ENCODE results near the gene DOCK10.

DOCK10 gene

GRCh38 chr2:225074919-225075681, 32.8 kb upstream of the DOCK10 start:
- no peak overlapping the region for H3K4me3 ChIP-seq (ENCODE audit: low read length)
- no peak for TF ChIP-seq CTCF (conservative IDR thresholded peaks at IDR 0.05; ENCODE audit: low read length)
- no peak for DNase-seq (ENCODE audit: low read depth)

- TF ChIP-seq CTCF (conservative IDR thresholded peaks at IDR 0.05; ENCODE audit: low read length): no peak
- H3K4me3 ChIP-seq (ENCODE audit: low read length): no peak overlapping the region
Observed at GRCh38 chr2:225074366-225074765, 32.1 kb upstream of the DOCK10 start.

GRCh38 chr2:225073198-225073597, 30.9 kb upstream of the DOCK10 start:
- DNase-seq (ENCODE audit: low read depth): no peak
- no peak overlapping the region for H3K4me3 ChIP-seq (ENCODE audit: low read length)
- no peak for TF ChIP-seq CTCF (conservative IDR thresholded peaks at IDR 0.05; ENCODE audit: low read length)

More at GRCh38 chr2:225074366-225074765, 32.1 kb upstream of the DOCK10 start:
- no peak for DNase-seq (ENCODE audit: low read depth)

- DNase-seq (ENCODE audit: low read depth): no peak
- TF ChIP-seq CTCF (conservative IDR thresholded peaks at IDR 0.05; ENCODE audit: low read length): no peak
- H3K4me3 ChIP-seq (ENCODE audit: low read length): no peak overlapping the region
Observed at GRCh38 chr2:225072444-225072843, 30.2 kb upstream of the DOCK10 start.

DNA sequence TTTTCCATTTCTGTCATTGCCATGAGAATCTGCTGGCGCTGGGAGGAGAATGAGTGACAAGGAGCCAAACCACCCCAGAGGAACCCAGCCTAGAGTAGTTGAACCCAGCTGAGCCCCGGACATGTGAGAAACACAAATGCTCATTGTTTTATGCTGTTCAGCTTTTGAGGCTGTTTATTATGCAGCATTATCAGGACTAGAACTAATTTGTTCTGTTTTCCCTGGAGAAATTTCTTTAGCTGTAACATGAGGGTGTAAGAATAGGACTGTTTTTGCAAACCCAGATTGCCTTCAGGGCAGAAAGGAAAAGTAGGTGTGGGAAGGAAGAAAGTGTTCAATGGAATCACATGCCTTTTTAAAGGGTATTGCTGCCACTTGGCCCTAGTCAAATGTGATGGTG, 28.5 kb upstream of the DOCK10 start:
- H3K4me3 ChIP-seq (ENCODE audit: low read length): no peak overlapping the region
- no peak for DNase-seq (ENCODE audit: low read depth)
- no peak for TF ChIP-seq CTCF (conservative IDR thresholded peaks at IDR 0.05; ENCODE audit: low read length)

- no peak for DNase-seq (ENCODE audit: low read depth)
- no peak for TF ChIP-seq CTCF (conservative IDR thresholded peaks at IDR 0.05; ENCODE audit: low read length)
- H3K4me3 ChIP-seq (ENCODE audit: low read length): no peak overlapping the region
Observed at GRCh38 chr2:225069966-225070365, 27.7 kb upstream of the DOCK10 start.

DNA sequence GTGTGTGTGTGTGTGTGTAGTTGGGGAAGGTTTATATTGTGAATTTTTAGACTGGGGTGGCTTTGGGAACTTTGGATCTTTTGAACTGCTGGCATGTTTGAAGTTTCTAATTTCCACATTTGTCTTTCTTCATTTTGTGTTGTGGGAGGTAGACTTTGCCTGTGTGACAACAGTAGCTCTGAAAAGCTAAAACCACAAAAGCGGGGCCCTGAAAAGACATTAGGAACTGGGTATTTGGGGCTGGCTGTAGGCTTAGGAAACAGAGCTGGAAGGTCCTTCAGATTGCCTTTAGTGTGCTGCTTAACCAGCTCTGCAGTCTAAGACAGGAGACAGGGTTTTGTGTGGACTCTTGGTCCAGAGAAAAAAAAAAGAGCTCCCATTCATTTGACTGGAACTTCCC, 27.2 kb upstream of the DOCK10 start:
- no peak overlapping the region for H3K4me3 ChIP-seq (ENCODE audit: low read length)

More for the DNA sequence above, 27.2 kb upstream of the DOCK10 start:
- TF ChIP-seq CTCF (conservative IDR thresholded peaks at IDR 0.05; ENCODE audit: low read length): no peak
- no peak for DNase-seq (ENCODE audit: low read depth)
